HG03196 (cell line): Measurements from ENCODE around the gene VWC2L.

Experiments
- ATAC-seq: cut with Tn5 transposase; IDR thresholded peaks from one replicate; pipeline ENCODE4 v1.9.1; 2021; ENCODE audit not compliant: unreplicated experiment

VWC2L gene

DNA sequence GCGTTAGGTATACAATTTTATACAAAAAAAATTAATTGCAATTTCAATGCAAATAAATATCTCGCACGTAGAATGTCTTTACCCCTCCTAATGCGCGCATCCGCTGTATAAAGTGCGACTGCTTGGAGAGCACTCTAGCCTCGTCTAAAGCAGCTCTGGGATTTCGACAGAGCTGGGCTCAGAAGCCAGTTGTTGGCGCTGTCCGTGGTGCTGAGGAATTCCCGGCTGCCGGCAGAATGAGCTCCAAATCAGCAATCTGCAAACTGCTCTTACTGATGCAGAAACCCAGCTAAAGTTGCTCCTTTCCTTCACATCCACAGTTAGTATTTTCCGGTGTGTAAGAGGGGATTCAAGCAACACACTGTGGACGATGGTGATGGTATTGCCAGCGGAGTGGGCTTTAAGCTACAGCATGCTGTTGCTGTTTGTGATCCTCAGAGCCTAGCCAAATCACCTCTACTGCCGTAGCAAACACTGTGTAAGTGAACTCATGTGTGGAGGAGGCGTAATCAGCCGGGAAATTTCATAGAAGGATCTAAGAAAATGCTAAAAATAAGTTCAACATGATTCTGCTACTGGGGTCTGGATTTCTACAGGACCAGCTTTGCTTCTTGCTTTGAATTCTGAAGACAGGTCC is at the start of gene VWC2L:
Gene VWC2L (plus strand): TSS at position 137 of the 637 bp plus-strand sequence. CDS start 3,140 bp downstream, outside the sequence.
- ATAC-seq = no peak

DNA sequence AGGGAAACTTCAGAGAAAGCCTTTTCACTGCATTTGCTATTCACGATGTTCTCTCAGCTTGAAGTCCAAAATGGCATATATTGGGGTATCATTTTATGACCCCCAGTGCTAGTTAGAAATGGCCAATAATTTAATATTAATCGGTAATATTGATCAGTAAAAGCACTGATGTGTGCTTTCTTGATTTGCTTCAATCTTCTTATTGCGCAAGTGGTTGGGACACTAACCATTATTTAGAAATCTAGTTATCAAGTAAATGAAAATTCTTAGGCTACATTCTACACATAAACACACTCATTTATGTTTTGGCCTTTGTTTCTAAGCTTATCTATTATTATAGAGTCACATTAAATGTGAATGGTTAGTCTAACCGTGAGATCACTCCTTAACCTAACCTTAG is 49.7 kb upstream of the VWC2L start:
- no peak for ATAC-seq

DNA sequence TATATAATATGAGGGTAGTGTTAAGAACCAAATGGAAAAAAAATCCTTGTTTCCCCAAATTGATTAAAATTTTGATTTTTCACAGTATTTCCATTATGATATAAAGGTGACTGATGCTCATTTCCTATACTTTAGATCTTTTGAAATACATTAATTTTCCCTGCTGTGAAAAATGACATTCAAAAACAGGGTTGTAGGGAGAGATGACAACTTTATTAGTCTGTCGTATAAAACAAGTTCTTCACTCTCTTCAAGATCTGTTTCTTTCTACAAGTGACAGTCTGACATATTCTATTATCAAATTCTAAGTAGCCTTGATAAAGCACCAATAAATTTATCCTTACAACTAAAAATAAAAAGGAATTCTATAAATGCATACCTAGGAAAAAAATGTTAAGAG is 45.3 kb upstream of the VWC2L start:
- ATAC-seq = no peak

DNA sequence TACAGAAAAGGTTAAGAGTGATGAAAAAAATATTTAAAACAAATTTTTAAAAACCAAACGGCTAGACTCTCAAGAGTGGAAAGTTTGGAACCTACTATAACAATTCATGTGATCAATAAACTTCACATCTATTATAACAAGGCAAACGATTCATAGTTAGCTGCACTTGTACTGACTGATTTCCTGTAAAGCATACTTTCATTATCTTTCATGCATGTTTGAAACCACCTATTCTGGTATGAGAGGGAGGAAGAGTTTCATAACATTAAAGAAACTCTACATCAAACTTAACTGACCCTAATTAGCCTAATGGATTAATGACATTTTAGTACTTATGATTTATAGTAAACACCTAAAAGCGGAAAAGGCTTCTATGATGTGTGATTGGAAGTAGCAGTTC is 43.7 kb upstream of the VWC2L start:
- no peak for ATAC-seq

DNA sequence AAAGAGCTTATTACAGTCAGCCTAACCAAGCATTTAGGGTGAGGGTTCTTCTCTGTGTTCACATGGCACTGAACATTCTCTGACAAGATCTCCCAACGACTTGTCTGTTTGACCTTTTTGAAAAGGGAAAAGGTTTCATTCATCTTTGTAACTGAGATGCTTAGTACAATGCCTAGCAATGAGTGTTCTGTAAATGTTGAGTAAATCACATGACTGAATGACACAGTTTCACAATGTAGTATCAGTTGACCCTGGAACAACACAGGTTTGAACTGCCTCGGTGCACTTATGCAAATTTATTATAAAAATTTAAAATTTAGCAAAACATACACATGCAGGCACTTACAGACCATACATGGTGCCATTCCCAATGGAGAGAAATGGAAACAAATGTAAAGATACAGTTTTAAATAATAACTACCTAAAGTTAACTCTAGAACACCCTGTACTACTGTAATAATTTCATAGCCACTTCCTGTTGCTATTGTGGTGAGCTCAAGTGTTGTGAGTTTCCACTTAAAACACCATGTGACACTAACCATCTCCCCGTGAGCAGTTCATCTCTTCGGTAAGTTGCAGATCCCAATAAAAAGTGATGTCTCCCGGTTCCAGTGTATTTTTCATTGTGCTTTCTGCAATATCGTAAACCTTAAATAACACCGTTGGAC is 34.1 kb upstream of the VWC2L start:
- ATAC-seq = no peak

DNA sequence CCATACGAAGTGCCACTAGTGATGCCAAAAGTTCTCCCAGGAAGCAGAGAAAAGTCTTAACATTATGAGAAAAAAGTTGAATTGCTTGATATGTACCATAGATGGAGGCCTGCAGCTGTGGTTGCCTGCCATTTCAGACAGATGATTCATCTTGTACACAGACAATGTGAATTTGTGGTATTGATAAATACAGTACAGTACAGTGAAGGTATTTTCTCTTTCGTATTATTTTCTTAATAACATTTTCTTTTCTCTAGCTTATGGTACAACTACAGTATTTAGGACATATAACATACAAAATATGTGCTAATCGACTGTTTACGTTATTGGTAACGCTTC is 33.6 kb upstream of the VWC2L start:
- ATAC-seq = no peak

DNA sequence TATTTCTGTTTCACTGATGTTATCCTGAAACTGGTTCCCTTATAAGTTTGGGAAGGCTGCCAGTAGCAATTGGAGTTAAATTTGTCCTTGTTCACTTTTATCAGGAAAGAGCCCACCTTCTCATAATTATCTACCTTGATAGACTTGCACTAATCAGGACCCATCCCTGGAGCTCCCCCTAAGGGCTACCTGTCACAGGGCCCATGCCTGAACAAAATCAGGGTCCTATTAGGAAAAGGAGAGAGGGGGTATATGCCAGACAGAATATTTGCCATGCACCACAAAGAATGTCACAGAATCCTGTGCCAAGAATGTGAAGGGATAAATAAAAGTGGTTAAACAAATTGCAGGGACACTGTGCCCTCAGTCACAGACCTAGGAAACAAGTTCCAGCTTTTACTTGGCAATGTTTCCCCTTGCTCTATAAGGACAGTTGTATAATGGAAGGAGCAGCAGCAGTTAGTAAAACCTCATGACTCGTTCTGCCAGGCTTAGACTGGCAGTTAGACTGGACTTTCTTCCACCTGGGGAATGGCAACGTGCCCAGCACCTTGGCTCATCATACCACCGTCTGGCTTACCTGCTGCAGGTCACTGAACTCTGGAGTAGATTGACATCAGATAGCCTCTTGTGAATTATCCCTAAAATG is 32.3 kb upstream of the VWC2L start:
- no peak for ATAC-seq

DNA sequence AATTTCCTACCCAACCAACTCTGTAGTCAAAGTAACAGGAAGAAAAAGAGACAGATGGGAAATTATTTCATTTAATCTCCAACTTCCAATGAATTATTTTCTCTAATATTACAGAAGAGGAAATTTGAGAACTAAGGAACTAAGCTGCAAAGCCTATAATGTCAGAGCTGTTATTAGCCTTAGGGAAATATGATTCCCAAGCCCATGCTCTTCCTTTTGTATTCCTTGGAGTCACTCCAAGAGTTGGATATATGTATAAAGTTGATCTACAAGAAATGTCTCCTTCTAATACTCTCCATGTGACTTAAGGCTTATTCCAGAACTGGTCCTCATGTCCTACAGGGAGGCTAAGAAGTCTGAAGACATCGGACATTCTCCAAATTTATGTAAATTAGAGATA is 31.6 kb upstream of the VWC2L start:
- no peak for ATAC-seq

DNA sequence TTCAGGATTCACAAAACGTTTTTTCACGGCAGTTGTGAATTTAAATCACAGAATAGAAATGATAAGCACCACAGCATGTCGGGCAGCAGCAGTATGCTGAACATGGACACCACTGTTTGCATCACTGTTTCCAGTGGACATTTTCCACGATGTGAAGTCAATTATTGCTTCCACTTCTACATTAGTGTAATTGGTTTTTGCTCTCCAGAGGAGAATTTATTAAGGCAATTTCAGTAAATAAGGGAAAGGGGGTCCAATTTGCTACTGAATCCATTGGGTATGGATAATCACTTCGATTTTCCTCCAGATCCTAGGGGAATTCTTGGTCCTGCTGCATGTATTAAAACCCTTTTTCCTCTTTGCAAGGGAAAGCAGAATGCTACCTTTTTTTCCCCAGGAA is 30.2 kb upstream of the VWC2L start:
- ATAC-seq = no peak

DNA sequence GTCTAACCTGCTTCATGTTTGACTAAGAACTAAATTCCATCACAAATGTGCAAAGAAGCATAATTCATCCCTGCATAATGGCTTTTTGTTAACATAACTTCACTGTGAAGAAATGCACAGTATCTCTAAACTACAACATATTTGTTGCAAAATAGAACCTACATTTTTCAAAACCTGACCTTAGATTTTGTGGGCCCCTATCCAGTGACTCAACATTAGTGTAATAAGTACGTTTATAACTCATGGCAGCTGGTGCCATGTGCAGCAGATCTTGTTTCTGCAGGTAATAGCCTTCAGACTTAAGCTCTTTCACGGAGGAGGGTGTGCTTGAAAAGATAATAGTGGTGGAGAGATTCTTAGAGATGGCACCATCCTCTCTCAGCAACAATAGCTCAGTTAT is 28.6 kb upstream of the VWC2L start:
- ATAC-seq = no peak

DNA sequence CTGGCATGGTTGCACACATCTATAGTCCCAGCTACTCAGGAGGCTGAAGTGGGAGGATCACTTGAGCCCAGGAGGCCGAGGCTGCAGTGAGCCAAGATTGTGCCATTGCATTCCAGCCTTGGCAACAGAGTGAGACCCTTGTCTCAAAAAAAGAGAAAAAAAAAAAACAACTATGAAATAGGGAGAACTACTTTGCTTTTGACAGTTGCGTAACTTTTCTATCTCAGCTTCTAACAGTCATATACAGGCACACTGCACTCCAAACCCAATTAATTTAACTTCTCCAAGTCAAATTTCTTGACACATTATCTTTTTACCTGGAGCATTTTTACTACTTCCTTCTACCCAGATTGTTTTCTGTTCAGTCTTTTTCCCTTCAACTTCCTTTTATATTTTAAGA is 24.1 kb upstream of the VWC2L start:
- no peak for ATAC-seq

DNA sequence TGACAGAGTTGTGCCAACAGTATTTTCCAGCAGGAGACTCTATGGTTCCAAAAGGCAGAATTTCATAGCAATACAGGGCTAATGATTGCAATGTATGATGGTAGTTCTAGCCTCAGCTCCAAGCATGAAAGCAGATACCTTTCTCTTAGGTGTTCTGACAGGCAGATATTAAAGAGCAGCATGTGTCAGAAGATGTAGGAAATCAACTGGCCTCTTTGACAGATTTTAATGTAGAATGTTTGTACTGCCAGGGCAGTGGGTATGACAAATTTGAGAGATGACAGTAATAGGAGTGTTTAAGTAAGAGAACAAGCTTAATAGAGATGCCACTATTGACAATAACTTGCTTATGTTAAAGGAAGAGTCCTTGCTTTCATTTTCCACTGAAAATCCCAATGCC is 21.5 kb upstream of the VWC2L start:
- ATAC-seq = no peak

DNA sequence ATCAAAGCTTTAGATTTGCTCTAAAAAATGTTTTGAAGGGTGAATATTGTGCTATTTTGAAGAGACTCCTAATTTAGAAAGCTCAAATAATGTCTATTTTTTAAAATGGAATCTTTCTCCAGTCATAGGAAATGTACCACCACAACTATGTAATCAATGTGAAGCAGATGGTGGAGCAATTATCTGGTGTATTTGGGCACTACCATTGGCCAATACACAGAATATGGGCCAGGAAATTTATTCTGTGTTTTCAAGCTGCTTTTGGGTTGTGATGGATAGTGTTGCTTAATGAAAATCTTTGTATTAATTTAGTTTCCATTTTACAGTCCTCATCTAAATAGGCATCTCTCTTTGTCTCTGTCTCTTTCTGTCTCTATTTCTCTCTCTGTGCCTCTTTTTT is 17.1 kb upstream of the VWC2L start:
- no peak for ATAC-seq

DNA sequence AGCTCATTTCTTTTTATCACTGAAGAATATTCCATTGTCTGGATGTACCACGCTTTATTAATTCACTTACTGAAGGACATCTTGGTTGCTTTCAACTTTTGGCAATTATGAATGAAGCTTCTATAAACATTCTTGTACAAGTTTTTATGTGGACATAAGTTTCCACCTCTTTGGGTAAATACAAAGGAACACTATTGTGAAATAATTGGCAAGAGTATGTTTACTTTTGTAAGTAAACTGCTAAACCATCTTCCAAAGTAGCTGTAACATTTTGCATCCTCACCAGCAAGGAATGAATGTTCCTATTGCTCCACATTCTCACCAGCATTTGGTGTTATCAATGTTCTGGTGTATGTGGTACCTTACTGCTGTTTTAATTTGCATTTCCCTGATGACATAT is 15.8 kb upstream of the VWC2L start:
- no peak for ATAC-seq

DNA sequence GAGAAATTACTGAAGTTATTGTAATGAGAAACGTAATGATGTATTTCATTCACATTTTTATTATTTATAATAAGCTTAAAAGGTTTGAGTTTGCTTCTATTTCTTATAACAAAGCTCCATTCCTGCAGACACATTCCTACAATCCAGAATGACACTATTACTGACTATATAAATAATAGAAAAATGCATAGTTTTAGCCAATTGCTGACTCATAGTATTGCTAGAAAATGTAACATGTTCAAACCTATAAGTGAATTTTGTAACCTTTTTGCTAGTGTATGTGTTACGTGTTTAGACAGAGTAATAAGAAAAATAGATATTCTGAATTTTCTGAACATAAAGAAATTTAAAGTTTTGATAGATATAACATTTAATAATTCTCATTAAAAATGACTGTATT is 9.3 kb upstream of the VWC2L start:
- no peak for ATAC-seq

DNA sequence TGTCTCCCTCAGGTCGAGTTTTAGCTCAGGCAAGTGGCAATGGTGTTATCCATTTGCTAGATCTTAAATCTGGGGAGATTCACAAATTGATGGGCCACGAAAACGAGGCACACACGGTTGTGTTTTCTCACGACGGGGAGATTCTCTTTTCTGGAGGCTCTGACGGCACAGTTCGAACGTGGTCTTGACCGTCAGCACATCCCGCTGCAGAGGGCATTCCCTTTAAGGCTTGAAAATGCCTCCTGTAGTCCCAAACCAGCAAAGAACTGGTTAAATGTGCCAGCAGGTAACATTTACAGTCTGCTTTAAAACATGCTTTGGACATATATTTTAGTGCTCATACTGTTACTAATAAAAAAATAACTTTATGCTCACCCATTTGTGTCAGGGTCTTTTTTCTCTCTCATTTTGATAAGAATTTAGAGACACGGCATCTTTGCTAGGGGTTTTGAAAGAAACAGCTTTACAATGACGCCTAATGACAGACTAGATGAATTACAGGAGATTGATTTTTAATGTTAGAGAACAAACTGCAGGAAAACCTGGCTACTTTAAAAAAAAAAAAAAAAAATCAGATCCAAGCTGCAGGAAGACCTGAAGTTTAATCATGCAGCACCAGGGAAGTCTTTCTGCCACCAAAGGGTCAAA is 602 bp upstream of the VWC2L start:
- ATAC-seq = no peak

DNA sequence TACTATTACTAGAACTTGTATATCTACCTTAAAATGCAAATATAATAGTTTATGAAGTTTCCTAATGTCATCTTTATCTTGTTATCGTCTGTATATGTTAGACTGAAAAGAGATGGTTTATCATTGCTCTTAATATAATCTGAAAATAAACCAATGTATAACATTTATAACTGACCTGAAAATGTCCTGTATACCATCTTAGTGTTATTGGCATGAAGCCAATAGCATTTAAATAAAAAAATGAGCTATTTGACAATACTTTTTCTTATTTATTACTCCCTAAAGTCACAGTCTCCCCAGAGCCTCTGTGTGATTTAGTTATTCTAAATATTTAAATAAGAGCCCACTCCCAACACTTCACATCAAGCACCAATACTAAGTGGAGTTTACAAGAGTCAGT is 1.8 kb downstream of the VWC2L start:
- ATAC-seq = no peak

DNA sequence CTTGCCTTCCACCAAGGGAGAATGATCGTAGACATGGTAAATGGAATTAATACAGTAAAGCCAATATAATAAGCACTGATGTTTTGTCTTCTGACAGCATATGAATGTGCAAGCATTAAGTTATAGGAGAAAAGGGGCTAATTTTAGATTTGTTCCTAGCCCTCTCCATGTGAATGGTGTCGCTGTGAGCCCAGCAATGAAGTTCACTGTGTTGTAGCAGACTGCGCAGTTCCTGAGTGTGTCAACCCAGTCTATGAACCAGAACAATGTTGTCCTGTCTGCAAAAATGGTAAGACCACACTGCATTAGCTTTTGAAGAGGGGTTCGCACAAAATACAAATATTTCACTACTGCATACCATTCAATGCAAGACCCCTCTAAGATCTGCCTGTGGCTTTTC is 25.6 kb downstream of the VWC2L start:
- no peak for ATAC-seq

DNA sequence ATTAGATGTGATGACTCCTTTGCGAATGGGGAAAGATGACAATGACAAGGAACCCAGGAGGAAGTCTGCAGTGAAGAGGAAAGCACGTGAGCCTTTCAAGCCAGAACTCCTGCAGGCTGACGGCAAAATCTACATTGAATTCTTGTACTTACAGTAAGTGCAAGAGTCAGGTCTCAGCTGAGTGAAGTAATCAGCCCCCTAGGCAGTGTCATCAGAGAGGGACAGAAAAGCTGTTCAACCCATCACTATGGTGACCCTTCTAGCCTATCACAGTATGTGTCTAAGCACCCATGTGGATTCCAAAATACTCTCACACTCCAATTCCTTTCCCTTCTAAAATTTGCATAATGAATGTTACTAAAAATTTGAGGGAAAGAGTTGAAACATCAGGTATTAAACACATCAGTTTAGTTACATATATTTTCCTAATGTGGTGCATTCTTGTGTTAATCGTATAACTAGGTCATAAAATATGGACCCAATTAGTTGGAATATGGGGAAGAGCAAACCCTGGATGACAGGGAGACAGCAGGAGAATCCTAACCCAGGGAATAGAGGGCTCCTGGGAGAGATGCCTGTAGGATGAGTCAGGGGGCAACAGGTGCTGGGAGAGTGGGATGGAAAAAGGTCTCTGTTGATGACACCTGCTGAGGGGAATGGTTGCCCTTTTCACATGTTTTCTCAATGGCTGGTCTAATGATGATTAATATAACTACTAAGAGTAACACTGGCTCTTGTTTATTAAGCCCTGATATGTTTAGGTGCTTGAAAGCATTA is 39.5 kb downstream of the VWC2L start:
- no peak for ATAC-seq

DNA sequence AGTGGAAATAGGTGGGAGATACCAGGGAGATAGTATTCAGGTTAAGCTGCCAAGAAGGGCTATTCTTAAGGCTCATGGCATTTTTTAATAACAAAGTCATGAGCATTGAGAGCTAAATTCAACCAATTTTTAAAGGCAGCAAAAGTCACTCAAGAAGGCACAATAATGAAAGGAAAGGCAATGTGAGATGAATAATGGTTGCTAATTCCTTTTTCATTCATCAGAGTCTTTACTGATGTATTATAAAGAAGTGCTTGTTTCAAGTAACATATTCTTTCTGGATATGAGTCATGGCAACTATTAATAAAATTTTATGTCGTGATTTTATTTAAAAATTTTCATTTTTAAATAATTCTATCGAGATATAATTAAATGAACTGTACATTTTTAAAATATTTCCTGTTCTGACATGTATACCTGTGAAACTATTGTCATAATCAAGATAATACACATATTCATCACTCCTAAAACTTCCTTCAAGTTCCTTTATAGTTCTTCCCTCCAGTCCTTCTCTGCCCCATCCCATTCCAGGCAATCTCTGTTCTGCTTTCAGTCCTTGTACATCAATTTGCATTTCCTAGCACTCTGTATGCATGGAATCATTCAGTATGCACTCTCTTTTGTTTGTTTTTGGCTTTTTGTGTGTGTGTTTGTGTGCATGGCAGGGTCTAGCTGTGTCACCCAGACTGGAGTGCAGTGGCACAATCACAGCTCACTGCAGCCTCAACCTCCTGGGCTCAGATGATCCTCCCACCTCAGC is 40.8 kb downstream of the VWC2L start:
- no peak for ATAC-seq
